B cell (primary cell): ENCODE measurements around the gene JPH3. TPM values are rescaled to one million over a fixed set of nuclear protein-coding genes. Genes with fewer than 3 reads are reported as not detected.

Experiments used
- ATAC-seq: fragments of 200-7000 bp; cut with Tn5 transposase; one replicate; pipeline ENCODE4 v1.10.0; 2021; ENCODE audit warnings: low read depth, mild to moderate bottlenecking, moderate number of reproducible peaks, moderate library complexity
- CTCF ChIA-PET: fragments of 350-600 bp; sonication (Branson Sonifier 250); formaldehyde crosslinking; loops from one replicate; lab custom pipeline; 2021; ENCODE audit warnings: antibody characterized with exemption, inconsistent platforms; lab: Charles Lee
- POLR2A ChIA-PET: fragments of 350-600 bp; sonication (Branson Sonifier 250); formaldehyde crosslinking; loops from one replicate; lab custom pipeline; 2021; ENCODE audit warnings: antibody characterized with exemption; lab: Charles Lee
- DNase-seq: peaks from one replicate; pipeline ENCODE4 v3.0.0; 2013
- H2AFZ ChIP-seq: 2 replicates; pipeline ENCODE4 v1.6.1; 2012; ENCODE audit warnings: mild to moderate bottlenecking, low read depth, low read length; ENCODE audit not compliant: insufficient read depth, poor library complexity, severe bottlenecking
- H3K27ac ChIP-seq, 2 donors: 1 replicate in 1 of 2; 2 replicates in 1 of 2; pipeline ENCODE4 v1.5.1; 2012 to 2013; ENCODE audit warnings: low read length in 2 of 2, mild to moderate bottlenecking in 2 of 2, moderate library complexity in 1 of 2
- H3K27me3 ChIP-seq, 4 experiments: fragments of 200-600 bp in 1 of 4; sonication (generic) in 1 of 4; replicated peaks in 1 of 4; 1 replicate in 2 of 4; 2 replicates in 2 of 4; pipeline versions ENCODE4 v1.6.1 to v1.7.0; 2013 to 2016; ENCODE audit warnings: low read length in 3 of 4, mild to moderate bottlenecking in 2 of 4, mixed read lengths in 1 of 4, moderate library complexity in 1 of 4; ENCODE audit not compliant: insufficient read depth in 4 of 4, control insufficient read depth in 3 of 4; ENCODE audit errors: control extremely low read depth in 1 of 4
- H3K36me3 ChIP-seq, 2 experiments: replicated peaks in 1 of 2; 1 replicate in 1 of 2; 2 replicates in 1 of 2; pipeline versions ENCODE4 v1.6.1 to v1.7.1; 2013; ENCODE audit warnings: low read length in 1 of 2; ENCODE audit not compliant: insufficient read depth in 2 of 2, control insufficient read depth in 1 of 2; ENCODE audit errors: control extremely low read depth in 1 of 2, extremely low read depth in 1 of 2
- H3K4me1 ChIP-seq, 2 donors: fragments of 200-600 bp in 1 of 2; sonication (generic) in 1 of 2; 1 replicate in 1 of 2; 2 replicates in 1 of 2; pipeline versions ENCODE4 v1.5.1 to v1.6.1; 2013 to 2017; ENCODE audit warnings: low read length in 2 of 2; ENCODE audit not compliant: control insufficient read depth in 2 of 2, insufficient read depth in 2 of 2
- H3K4me2 ChIP-seq: replicated peaks from 2 replicates; pipeline ENCODE3; 2012; ENCODE audit warnings: mild to moderate bottlenecking, low read depth, low read length; ENCODE audit not compliant: poor library complexity, severe bottlenecking
- H3K4me3 ChIP-seq, 5 experiments: fragments of 200-600 bp in 1 of 5; sonication (generic) in 1 of 5; 1 replicate in 3 of 5; 2 replicates in 2 of 5; pipeline versions ENCODE4 v1.5.1 to v1.7.0; 2011 to 2016; ENCODE audit warnings: low read length in 4 of 5, mild to moderate bottlenecking in 4 of 5, low read depth in 2 of 5, control low read depth in 1 of 5, moderate library complexity in 1 of 5; ENCODE audit not compliant: insufficient read depth in 1 of 5; ENCODE audit errors: control extremely low read depth in 1 of 5, extremely low read depth in 1 of 5
- H3K79me2 ChIP-seq: fragments of 200-600 bp; sonication (generic); one replicate; pipeline ENCODE4 v1.6.0; 2016; ENCODE audit warnings: low read length; ENCODE audit not compliant: control insufficient read depth, insufficient read depth
- H3K9ac ChIP-seq: fragments of 200-600 bp; sonication (generic); 2 replicates; pipeline ENCODE4 v1.6.1; 2017; ENCODE audit warnings: mild to moderate bottlenecking, low read length, moderate library complexity
- H3K9me3 ChIP-seq, 3 donors: one replicate each; pipeline versions ENCODE4 v1.6.1 to v1.7.1; 2013; ENCODE audit warnings: low read length in 2 of 3; ENCODE audit not compliant: control insufficient read depth in 2 of 3, insufficient read depth in 1 of 3; ENCODE audit errors: control extremely low read depth in 1 of 3
- H4K20me1 ChIP-seq: 2 replicates; pipeline ENCODE4 v1.6.0; 2012; ENCODE audit warnings: mild to moderate bottlenecking, low read length; ENCODE audit not compliant: insufficient read depth, control insufficient read depth, poor library complexity, severe bottlenecking
- H3K27ac Mint-ChIP-seq: one replicate; pipeline ENCODE4 v1.8.0; 2021; ENCODE audit warnings: mixed read lengths
- H3K27me3 Mint-ChIP-seq: one replicate; pipeline ENCODE4 v1.8.0; 2021; ENCODE audit warnings: mixed read lengths
- H3K4me1 Mint-ChIP-seq: one replicate; pipeline ENCODE4 v1.8.0; 2021; ENCODE audit warnings: mixed read lengths
- H3K4me3 Mint-ChIP-seq: one replicate; pipeline ENCODE4 v1.8.0; 2021; ENCODE audit warnings: mixed read lengths
- H3K9me3 Mint-ChIP-seq: one replicate; pipeline ENCODE4 v1.8.0; 2022; ENCODE audit warnings: mixed read lengths; ENCODE audit not compliant: insufficient read depth
- EZH2 ChIP-seq: IDR thresholded peaks from 2 replicates; pipeline ENCODE4 v1.6.1; 2012; ENCODE audit warnings: borderline replicate concordance, low read depth, mild to moderate bottlenecking, moderate library complexity, low read length; ENCODE audit not compliant: insufficient read depth, poor library complexity, severe bottlenecking
- WGBS: methylation state at CpG from one replicate; pipeline ENCODE4 v1.1.5; 2013; ENCODE audit warnings: missing lambda C conversion rate; ENCODE audit not compliant: insufficient coverage; 5-methylcytosine and 5-hydroxymethylcytosine counted together
- intact Hi-C: fragments of 100-400 bp; cut with micrococcal nuclease; formaldehyde crosslinking; loops from one replicate; pipeline ENCODE4 v1.10.0; 2022
- polyA plus RNA-seq: library from polyadenylated mRNA; depleted of rRNA; stranded (reverse); fragments of >200 nt; gene quantifications from 2 replicates; pipeline ENCODE4 v1.2.3, GENCODE V29; 2012
- total RNA-seq, 2 donors: library from RNA; stranded (reverse); fragments of 120-200 nt in 1 of 2; gene quantifications; 1 replicate in 1 of 2; 2 replicates in 1 of 2; pipeline versions ENCODE4 v1.2.3 to v1.2.4, GENCODE V29; 2013 to 2022
- TF ChIP-seq, protein P1 (sequence below): fragments of 200-600 bp; IDR thresholded peaks from one replicate; pipeline ENCODE4 v1.8.0; 2022; ENCODE audit warnings: antibody characterized with exemption, mild to moderate bottlenecking

The JPH3 gene
- total and polyA plus RNA-seq, 2 donors (not counting 1 experiment from before 2014, with no cell fraction given): not detected

GRCh38 chr16:87657621-87658192 is 55.4 kb downstream of the JPH3 start:
- H3K27me3 ChIP-seq: peaks cover 0 to 18% (median 4%) of the 10 kb centered on the region in 4 experiments
- ChIA-PET CTCF (interaction anchor here (0.9 kb wide), 1 partner anchor 22 kb away, joined by 5 read pairs; no protein-coding TSS in a partner anchor), POLR2A (no interaction called here)
- H3K9me3 ChIP-seq: peaks cover 0 to 31% (median 5%) of the 10 kb centered on the region in 3 donors
- intact Hi-C loops: no loop called here
- ATAC-seq (no peak), DNase-seq (no peak)
- no peak for TF ChIP-seq EZH2
- TF ChIP-seq, protein P1, sequence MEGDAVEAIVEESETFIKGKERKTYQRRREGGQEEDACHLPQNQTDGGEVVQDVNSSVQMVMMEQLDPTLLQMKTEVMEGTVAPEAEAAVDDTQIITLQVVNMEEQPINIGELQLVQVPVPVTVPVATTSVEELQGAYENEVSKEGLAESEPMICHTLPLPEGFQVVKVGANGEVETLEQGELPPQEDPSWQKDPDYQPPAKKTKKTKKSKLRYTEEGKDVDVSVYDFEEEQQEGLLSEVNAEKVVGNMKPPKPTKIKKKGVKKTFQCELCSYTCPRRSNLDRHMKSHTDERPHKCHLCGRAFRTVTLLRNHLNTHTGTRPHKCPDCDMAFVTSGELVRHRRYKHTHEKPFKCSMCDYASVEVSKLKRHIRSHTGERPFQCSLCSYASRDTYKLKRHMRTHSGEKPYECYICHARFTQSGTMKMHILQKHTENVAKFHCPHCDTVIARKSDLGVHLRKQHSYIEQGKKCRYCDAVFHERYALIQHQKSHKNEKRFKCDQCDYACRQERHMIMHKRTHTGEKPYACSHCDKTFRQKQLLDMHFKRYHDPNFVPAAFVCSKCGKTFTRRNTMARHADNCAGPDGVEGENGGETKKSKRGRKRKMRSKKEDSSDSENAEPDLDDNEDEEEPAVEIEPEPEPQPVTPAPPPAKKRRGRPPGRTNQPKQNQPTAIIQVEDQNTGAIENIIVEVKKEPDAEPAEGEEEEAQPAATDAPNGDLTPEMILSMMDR: no peak
- H3K4me1 Mint-ChIP-seq: no peaks in the 10 kb centered on the region
- no peaks in the 10 kb centered on the region for H3K79me2 ChIP-seq
- H3K9me3 Mint-ChIP-seq: no peaks in the 10 kb centered on the region
- no peak overlapping the region for H3K27ac ChIP-seq
- no peak overlapping the region for H3K4me3 ChIP-seq
- no peak overlapping the region for H3K4me3 Mint-ChIP-seq
- peaks cover 0 to 4% of the 10 kb centered on the region in 2 donors for H3K4me1 ChIP-seq
- H2AFZ ChIP-seq: no peak overlapping the region
- H3K27ac Mint-ChIP-seq: no peak overlapping the region
- H3K9ac ChIP-seq: no peak overlapping the region
- H3K36me3 ChIP-seq: no peaks in the 10 kb centered on the region
- peaks cover 13% of the 10 kb centered on the region for H3K27me3 Mint-ChIP-seq
- no peaks in the 10 kb centered on the region for H4K20me1 ChIP-seq
- no peak overlapping the region for H3K4me2 ChIP-seq
- WGBS: 76% methylated on average over 6 of the region's 7 CpGs

GRCh38 chr16:87658564-87659225 is 56.4 kb downstream of the JPH3 start:
- peaks cover 13% of the 10 kb centered on the region for H3K27me3 Mint-ChIP-seq
- DNase-seq (no peak), ATAC-seq (no peak)
- TF ChIP-seq, protein P1: no peak
- TF ChIP-seq EZH2: no peak
- no peak overlapping the region for H3K4me2 ChIP-seq
- peaks cover 0 to 31% (median 5%) of the 10 kb centered on the region in 3 donors for H3K9me3 ChIP-seq
- no peak overlapping the region for H3K4me3 ChIP-seq
- H3K9me3 Mint-ChIP-seq: no peaks in the 10 kb centered on the region
- WGBS: 61% methylated on average over 13 of the region's 14 CpGs
- H3K4me3 Mint-ChIP-seq: no peak overlapping the region
- no peaks in the 10 kb centered on the region for H3K4me1 Mint-ChIP-seq
- no peak overlapping the region for H2AFZ ChIP-seq
- intact Hi-C loops: no loop called here
- POLR2A ChIA-PET: no interaction called here
- no peak overlapping the region for H3K27ac Mint-ChIP-seq
- H3K79me2 ChIP-seq: no peaks in the 10 kb centered on the region
- H4K20me1 ChIP-seq: no peaks in the 10 kb centered on the region
- H3K27me3 ChIP-seq: peaks cover 0 to 19% (median 4%) of the 10 kb centered on the region in 4 experiments
- H3K9ac ChIP-seq: no peak overlapping the region
- H3K4me1 ChIP-seq: peaks cover 0 to 4% of the 10 kb centered on the region in 2 donors
- CTCF ChIA-PET: no interaction called here
- H3K27ac ChIP-seq: no peak overlapping the region
- no peaks in the 10 kb centered on the region for H3K36me3 ChIP-seq
